GM12878 (cell line): Measurements from ENCODE around the gene TAS2R4. TPM values are rescaled to one million over a fixed set of nuclear protein-coding genes. Genes with fewer than 3 reads are reported as not detected.

Experiments
- ATAC-seq: fragments of 200-7000 bp; cut with Tn5 transposase; 3 replicates; pipeline ENCODE4 v1.9.1; 2020; ENCODE audit warnings: mild to moderate bottlenecking, moderate library complexity
- BruUV-seq: library from RNA; stranded (reverse); fragments of 400-500 nt; replicated peaks from 2 replicates; lab custom pipeline; 2021; lab: Mats Ljungman, UMichigan
- CTCF ChIA-PET: fragments of 300-600 bp; sonication (Branson Sonifier 250); formaldehyde crosslinking; extraction: SDS; loops from one replicate; lab custom pipeline; 2021; ENCODE audit warnings: inconsistent platforms; lab: Yijun Ruan, JAX
- POLR2A ChIA-PET: fragments of 350-600 bp; formaldehyde crosslinking; extraction: SDS; loops from one replicate; lab custom pipeline; 2021; ENCODE audit warnings: inconsistent platforms; lab: Charles Lee
- RAD21 ChIA-PET: fragments of 300-600 bp; sonication (Branson Sonifier 250); formaldehyde crosslinking; loops from one replicate; lab custom pipeline; 2023; ENCODE audit warnings: antibody characterized with exemption; ENCODE audit not compliant: unreplicated experiment; lab: Charles Lee
- SMC1A ChIA-PET: fragments of 300-600 bp; sonication (Branson Sonifier 250); formaldehyde crosslinking; loops from one replicate; lab custom pipeline; 2023; ENCODE audit not compliant: unreplicated experiment, uncharacterized antibody; lab: Charles Lee
- DNase-seq: peaks from one replicate; pipeline ENCODE4 v3.0.0-alpha.2; 2011; ENCODE audit warnings: low read depth, low spot score
- FAIRE-seq: peaks from 3 replicates; lab custom pipeline; 2011; peaks lifted over from hg19 to GRCh38; lab: Jason Lieb, UNC
- H2AFZ ChIP-seq: 2 replicates; pipeline ENCODE4 v1.6.0; 2011; ENCODE audit warnings: low read depth, low read length, control low read depth; ENCODE audit not compliant: control insufficient read depth
- H3K27ac ChIP-seq: 2 replicates; pipeline ENCODE4 v1.5.1; 2011; ENCODE audit warnings: control low read depth; ENCODE audit not compliant: control insufficient read depth, insufficient read depth
- H3K27me3 ChIP-seq, 2 experiments: replicated peaks in 1 of 2; 2 replicates each; pipeline versions ENCODE4 v1.6.0 to v1.6.1; 2011; ENCODE audit warnings: low read length in 1 of 2; ENCODE audit not compliant: control insufficient read depth in 2 of 2, insufficient read depth in 2 of 2
- H3K36me3 ChIP-seq, 2 experiments: 2 replicates each; pipeline ENCODE4 v1.5.1; 2011; ENCODE audit warnings: low read length in 1 of 2; ENCODE audit not compliant: control insufficient read depth in 2 of 2, insufficient read depth in 2 of 2
- H3K4me1 ChIP-seq: 2 replicates; pipeline ENCODE4 v1.6.1; 2011; ENCODE audit warnings: mild to moderate bottlenecking, low read length, moderate library complexity, mixed read lengths; ENCODE audit not compliant: control insufficient read depth, insufficient read depth
- H3K4me2 ChIP-seq: 2 replicates; pipeline ENCODE4 v1.6.0; 2011; ENCODE audit warnings: control low read depth; ENCODE audit not compliant: control insufficient read depth, insufficient read depth
- H3K4me3 ChIP-seq: fragments of 200-600 bp; sonication (generic); 2 replicates; pipeline ENCODE4 v1.5.1; 2016
- H3K79me2 ChIP-seq: 2 replicates; pipeline ENCODE4 v1.6.0; 2011; ENCODE audit warnings: low read length; ENCODE audit not compliant: control insufficient read depth, insufficient read depth
- H3K9ac ChIP-seq: 2 replicates; pipeline ENCODE4 v1.8.0; 2011; ENCODE audit warnings: low read length, control low read depth, mixed read lengths; ENCODE audit not compliant: control insufficient read depth, insufficient read depth
- H3K9me3 ChIP-seq: replicated peaks from 3 replicates; pipeline ENCODE4 v1.5.1; 2011; ENCODE audit warnings: mild to moderate bottlenecking, low read length; ENCODE audit not compliant: control insufficient read depth, insufficient read depth
- H4K20me1 ChIP-seq: 2 replicates; pipeline ENCODE4 v1.6.0; 2011; ENCODE audit not compliant: control insufficient read depth, insufficient read depth
- ASH2L ChIP-seq: fragments of 300-600, 200-600 bp; sonication (generic); IDR thresholded peaks from 2 replicates; pipeline ENCODE4 v1.6.1; 2017; ENCODE audit warnings: low read depth, mild to moderate bottlenecking, borderline replicate concordance
- KLF5 ChIP-seq: fragments of 450-650 bp; IDR thresholded peaks from 2 replicates; pipeline ENCODE4 v1.6.1; 2014; ENCODE audit warnings: mild to moderate bottlenecking; ENCODE audit not compliant: partially characterized antibody
- MEF2B ChIP-seq: fragments of 450-650 bp; IDR thresholded peaks from 2 replicates; pipeline ENCODE4 v1.6.1; 2018; ENCODE audit warnings: mild to moderate bottlenecking, moderate library complexity; ENCODE audit not compliant: partially characterized antibody, poor library complexity, severe bottlenecking
- RAD21 ChIP-seq: IDR thresholded peaks from 2 replicates; pipeline ENCODE4 v1.6.1; 2011; ENCODE audit warnings: mild to moderate bottlenecking, low read depth, low read length, moderate library complexity; ENCODE audit not compliant: insufficient read depth
- RUNX3 ChIP-seq: IDR thresholded peaks from 2 replicates; pipeline ENCODE4 v1.6.1; 2012; ENCODE audit warnings: low read length, inconsistent platforms
- SMARCA5 ChIP-seq: fragments of 450-650 bp; IDR thresholded peaks from 2 replicates; pipeline ENCODE4 v1.6.1; 2017; ENCODE audit warnings: mild to moderate bottlenecking
- SMC3 ChIP-seq: IDR thresholded peaks from 2 replicates; pipeline ENCODE4 v1.6.1; 2011; ENCODE audit warnings: low read length, improper control_type of control experiment, borderline replicate concordance
- WGBS: methylation state at CpG from one replicate; pipeline ENCODE4 v1.1.6; 2016; ENCODE audit warnings: low lambda C conversion rate; ENCODE audit not compliant: insufficient replicate concordance, insufficient coverage; ENCODE audit errors: missing lambda C conversion rate; 5-methylcytosine and 5-hydroxymethylcytosine counted together
- in situ Hi-C: fragments of 300-500 bp; cut with MboI; formaldehyde crosslinking; loops from 9 replicates; pipeline ENCODE4 v1.14.3; 2018; ENCODE audit warnings: mixed read lengths
- intact Hi-C: fragments of 100-400 bp; cut with micrococcal nuclease; formaldehyde crosslinking; loops from one replicate; pipeline ENCODE4 v1.14.2; 2022; ENCODE audit not compliant: unreplicated experiment
- polyA plus RNA-seq, 11 experiments: library from polyadenylated mRNA; depleted of rRNA in 4 of 11; unstranded in 6 of 11; stranded (reverse) in 5 of 11; fragments of >200 nt; fragmentation: Nextera tagmentation in 4 of 11; fragmentation: Illumina TruSeq in 1 of 11; extraction: Ambion mirVana in 4 of 11; extraction: Trizol in 1 of 11; gene quantifications; 1 replicate in 1 of 11; 2 replicates in 10 of 11; pipeline versions ENCODE4 v1.2.1 to v1.2.3, GENCODE V29; 2011 to 2016; ENCODE audit warnings: inconsistent platforms in 2 of 11, missing spikeins in 2 of 11, low read depth in 1 of 11
- total RNA-seq, 4 experiments: library from RNA; depleted of rRNA in 3 of 4; stranded (reverse); fragments of >200 nt in 3 of 4; fragmentation: Illumina TruSeq in 1 of 4; extraction: Trizol in 1 of 4; gene quantifications; 2 replicates each; pipeline versions ENCODE4 v1.2.1 to v1.2.3, GENCODE V29; 2013 to 2021
- TF ChIP-seq, protein P1 (sequence below): IDR thresholded peaks from 2 replicates; pipeline ENCODE4 v1.6.1; 2011; ENCODE audit warnings: mild to moderate bottlenecking, low read depth, low read length, moderate library complexity; ENCODE audit not compliant: insufficient replicate concordance

The TAS2R4 gene
- total and polyA plus RNA-seq, 10 of the 15 experiments (the other 5 are each of a cell fraction or from before 2014, with no cell fraction given), result 0.04 to 0.90 (median 0.40) TPM; not detected in 1

DNA sequence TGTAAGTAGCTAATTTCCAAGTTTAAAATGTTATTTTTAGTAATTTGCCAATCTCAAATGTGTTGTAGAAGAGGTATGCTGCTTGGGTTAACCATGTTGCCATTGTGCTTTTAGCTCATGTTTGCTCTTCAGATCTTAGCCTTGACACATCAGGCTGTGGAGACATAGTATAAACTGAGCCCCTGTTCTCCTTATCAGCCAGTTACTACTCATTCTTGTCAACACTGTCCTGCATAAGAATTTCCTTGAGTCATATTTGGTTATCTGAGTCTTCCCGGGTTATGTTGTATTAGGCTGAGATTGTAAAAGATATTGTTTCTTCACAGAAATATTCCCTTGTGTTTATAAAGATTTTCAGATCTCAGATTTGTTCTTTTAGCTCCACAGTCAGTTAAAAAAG is 34.2 kb upstream of the TAS2R4 start (continued):
- TF ChIP-seq, protein P1, sequence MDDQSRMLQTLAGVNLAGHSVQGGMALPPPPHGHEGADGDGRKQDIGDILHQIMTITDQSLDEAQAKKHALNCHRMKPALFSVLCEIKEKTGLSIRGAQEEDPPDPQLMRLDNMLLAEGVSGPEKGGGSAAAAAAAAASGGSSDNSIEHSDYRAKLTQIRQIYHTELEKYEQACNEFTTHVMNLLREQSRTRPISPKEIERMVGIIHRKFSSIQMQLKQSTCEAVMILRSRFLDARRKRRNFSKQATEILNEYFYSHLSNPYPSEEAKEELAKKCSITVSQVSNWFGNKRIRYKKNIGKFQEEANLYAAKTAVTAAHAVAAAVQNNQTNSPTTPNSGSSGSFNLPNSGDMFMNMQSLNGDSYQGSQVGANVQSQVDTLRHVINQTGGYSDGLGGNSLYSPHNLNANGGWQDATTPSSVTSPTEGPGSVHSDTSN, result no peak
- TF ChIP-seq KLF5 (no peak), SMARCA5 (no peak)

DNA sequence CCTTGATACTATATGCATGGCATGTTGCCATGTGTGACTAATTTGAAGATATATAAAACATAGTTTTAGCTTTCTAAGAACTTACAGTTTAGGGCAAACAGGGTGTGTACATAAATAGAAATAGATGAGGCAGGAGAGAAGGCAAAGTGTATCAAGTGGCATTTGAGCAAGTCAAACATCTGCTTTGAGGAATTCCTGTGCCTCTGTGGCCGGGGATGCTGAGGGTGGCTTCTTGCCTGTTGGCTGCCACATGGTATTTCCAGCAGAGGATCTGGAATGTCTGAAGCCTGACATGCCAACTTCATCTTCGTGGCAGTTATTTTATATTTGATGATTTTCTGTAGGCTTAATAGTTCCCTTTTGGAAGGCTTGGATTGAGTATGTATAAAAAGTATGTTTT is 32.3 kb upstream of the TAS2R4 start:
- Histone ChIP-seq H3K4me2 (no peak overlapping the region), H3K9ac (no peak overlapping the region), H3K27me3 (no peaks in the 10 kb centered on the region), H3K4me3 (no peak overlapping the region), H3K79me2 (peaks cover 24% of the 10 kb centered on the region), H3K4me1 (peaks cover 4% of the 10 kb centered on the region; the same call in 1 of the 2 replicates), H3K9me3 (peaks cover 5% of the 10 kb centered on the region), H4K20me1 (no peaks in the 10 kb centered on the region), H2AFZ (no peak overlapping the region), H3K36me3 (peaks cover 2 to 34% of the 10 kb centered on the region in 2 experiments), H3K27ac (no peak overlapping the region)
- CTCF ChIA-PET, result interaction anchor here (1.6 kb wide), 1 partner anchor 17 kb away, joined by 4 read pairs; no protein-coding TSS in a partner anchor
- in situ Hi-C loops (no loop called here), intact Hi-C loops (no loop called here)
- ATAC-seq (no peak), FAIRE-seq (no peak), DNase-seq (no peak)
- 76% methylated on average over 2 of the region's 2 CpGs for WGBS
- TF ChIP-seq RAD21 (no peak), SMC3 (no peak), MEF2B (no peak), ASH2L (no peak), RUNX3 (no peak)
- POLR2A ChIA-PET, result no interaction called here
- no TSS peak for BruUV-seq
- RAD21 ChIA-PET, result no interaction called here
- SMC1A ChIA-PET, result interaction anchor here (1.4 kb wide), 1 partner anchor 10 kb away, joined by 3 read pairs; no protein-coding TSS in a partner anchor
